Smooth muscle cell of the umbilical artery (primary cell): ENCODE measurements around the gene HMX2. TPM values are rescaled to one million over a fixed set of nuclear protein-coding genes. Genes with fewer than 3 reads are reported as not detected.

Source experiments
- total RNA-seq: library from RNA; depleted of rRNA; stranded (reverse); fragments of >200 nt; gene quantifications from 2 replicates; pipeline ENCODE4 v1.2.3, GENCODE V29; 2014

Gene HMX2, protein sequence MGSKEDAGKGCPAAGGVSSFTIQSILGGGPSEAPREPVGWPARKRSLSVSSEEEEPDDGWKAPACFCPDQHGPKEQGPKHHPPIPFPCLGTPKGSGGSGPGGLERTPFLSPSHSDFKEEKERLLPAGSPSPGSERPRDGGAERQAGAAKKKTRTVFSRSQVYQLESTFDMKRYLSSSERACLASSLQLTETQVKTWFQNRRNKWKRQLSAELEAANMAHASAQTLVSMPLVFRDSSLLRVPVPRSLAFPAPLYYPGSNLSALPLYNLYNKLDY
- not detected in 2 replicates for total RNA-seq

DNA sequence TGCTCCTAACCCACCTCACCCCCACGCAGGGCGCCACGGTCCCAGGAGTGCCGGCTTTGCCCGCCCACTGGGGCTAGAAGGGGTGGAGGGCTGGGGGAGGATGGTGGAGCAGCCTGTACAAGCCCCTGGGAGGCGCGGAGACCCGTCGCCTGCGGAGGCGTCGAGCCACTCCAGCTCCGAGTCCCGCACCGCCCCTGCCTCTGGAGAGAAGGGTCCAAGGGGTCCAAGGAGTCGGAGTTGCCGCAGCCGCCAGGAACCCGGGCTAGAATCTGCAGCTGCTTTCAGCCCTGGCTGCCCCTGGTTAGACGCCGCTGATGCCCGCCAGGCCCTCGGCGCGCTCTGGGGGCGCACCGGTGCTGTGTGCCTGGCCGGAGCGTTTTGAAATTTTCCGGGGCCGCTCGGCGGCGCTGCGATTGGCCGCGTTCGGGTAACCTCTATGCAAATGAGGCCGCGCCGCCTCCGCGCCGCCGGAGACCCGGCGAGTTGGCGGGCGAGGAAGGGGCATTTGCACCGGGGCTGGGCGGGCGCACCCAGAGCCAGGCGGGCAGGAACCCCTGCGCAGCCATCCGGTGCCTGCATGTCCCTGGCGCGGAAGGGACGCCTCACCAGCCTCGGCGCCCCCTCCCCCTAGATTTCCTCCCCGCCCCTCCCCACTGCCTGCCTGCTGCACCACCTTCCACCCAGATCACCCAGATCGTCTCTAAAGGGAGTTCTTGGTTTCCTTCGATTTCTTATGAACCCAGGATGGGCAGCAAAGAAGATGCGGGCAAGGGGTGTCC, at the start of gene HMX2:
Gene HMX2 (plus strand): TSS at position 502 of the 779 bp plus-strand sequence. CDS start 243 bp downstream, at position 745.

DNA sequence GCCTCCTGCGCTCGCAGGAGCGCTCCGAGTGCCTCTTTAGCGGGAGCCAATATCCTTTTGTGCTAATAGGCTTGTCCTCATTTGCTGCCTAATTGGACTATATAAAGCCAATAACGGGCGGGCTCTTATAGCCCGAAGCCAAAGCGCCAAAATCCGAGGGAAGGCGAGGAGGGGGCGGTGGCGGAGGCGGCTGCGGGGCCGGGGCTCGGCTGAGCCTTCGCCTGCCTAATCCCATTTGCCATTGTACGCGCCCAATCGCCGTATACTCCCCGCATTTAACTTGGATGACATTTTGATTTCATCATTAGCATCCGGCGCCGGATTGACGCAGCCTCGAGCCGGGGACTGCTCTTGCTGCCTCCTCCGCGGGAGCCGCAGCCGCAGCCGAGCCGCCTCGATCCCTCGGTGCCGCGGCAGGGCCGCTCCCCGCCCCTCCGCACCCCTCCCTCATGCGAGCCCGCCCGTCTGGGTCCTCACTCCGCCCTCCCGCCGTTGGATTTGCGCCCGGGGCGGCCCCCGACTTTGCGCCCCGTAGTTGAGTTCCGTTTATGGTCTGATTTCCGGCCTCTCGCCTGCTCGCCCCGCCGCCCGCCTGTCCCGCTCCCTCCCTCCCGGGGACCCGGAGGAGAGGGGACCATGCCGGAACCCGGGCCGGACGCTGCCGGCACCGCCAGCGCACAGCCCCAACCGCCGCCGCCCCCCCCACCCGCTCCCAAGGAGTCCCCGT, 12.4 kb upstream of the HMX2 start, which contains the start of gene HMX3:
Gene HMX3 (plus strand): TSS at position 556 of the 727 bp plus-strand sequence. CDS start 81 bp downstream, at position 637.

DNA sequence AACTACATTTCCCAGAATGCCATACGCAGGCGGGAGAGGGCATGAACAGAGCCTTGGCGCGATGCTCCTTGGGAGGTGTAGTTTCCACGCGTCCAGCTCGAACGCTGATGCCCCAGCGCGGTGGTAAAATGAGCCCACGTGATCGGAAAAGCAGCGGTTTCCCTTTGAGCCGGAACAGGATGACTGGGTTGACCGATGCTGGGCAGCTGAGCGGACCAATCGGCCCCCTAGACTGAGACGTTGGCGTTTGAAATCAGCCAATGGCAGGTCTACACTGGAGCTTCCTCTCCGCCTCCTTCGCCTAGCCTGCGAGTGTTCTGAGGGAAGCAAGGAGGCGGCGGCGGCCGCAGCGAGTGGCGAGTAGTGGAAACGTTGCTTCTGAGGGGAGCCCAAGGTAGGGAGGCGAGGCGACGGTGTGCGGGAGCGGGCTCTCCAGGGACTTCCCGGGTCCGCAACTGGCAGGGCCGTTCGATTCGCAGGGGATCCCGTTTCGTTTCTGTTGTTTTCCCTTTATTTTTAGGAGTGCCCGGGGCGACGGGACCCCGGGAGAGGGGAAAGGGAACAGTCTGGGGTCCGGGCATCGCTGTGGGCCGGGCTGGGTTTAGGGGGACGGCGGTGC, 6.3 kb downstream of the HMX2 start, which contains the start of gene BUB3:
Gene BUB3 (plus strand): TSS at position 311 of the 619 bp plus-strand sequence. CDS start 516 bp downstream, outside the sequence.

Other genes with a start within 250 kb of the HMX2 start
- not detected in 2 replicates for gene FAM24A, start 237.5 kb upstream of the HMX2 start, total RNA-seq
- gene C10orf88, start 193.9 kb upstream of the HMX2 start, total RNA-seq, result 11.0 and 17.3 TPM in 2 replicates
- 4.8 and 5.0 TPM in 2 replicates for gene PSTK, start 167.7 kb upstream of the HMX2 start, total RNA-seq
- gene IKZF5, start 139.3 kb upstream of the HMX2 start, total RNA-seq, result 3.3 and 4.8 TPM in 2 replicates
- 4.8 and 5.2 TPM in 2 replicates for gene ACADSB, start 139.1 kb upstream of the HMX2 start, total RNA-seq
- gene HMX3, start 12.2 kb upstream of the HMX2 start, total RNA-seq, result not detected in 2 replicates
- gene BUB3, start 6.3 kb downstream of the HMX2 start, total RNA-seq, result 89.4 and 157 TPM in 2 replicates